Measurements from ENCODE around the gene SLC66A2.

The SLC66A2 gene

DNA sequence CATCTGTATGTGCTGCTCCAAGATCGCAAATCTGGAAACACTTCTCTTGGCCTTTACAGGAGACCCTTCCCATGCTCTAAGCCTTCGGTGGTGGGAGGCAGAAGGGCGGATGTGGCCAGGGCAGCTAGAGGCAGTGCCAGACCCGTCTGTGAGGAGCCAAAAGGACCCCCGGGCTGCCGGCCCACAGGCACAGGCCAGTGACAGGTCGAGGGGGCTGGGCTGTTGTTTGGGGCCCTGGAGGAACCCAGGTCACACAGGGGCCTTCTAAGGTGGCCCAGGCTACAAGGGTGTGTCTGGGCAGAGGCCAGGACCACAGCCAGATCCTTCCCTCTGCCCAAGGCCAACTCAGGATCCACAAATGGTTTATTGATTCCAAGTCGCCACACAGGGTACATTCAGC, 49.4 kb downstream of the SLC66A2 start:
- no peak for DNase-seq (ENCODE audit: low spot score)

- no peak for DNase-seq (ENCODE audit: low spot score)
Measured at GRCh38 chr18:79901665-79902064, 49.8 kb downstream of the SLC66A2 start.

DNA sequence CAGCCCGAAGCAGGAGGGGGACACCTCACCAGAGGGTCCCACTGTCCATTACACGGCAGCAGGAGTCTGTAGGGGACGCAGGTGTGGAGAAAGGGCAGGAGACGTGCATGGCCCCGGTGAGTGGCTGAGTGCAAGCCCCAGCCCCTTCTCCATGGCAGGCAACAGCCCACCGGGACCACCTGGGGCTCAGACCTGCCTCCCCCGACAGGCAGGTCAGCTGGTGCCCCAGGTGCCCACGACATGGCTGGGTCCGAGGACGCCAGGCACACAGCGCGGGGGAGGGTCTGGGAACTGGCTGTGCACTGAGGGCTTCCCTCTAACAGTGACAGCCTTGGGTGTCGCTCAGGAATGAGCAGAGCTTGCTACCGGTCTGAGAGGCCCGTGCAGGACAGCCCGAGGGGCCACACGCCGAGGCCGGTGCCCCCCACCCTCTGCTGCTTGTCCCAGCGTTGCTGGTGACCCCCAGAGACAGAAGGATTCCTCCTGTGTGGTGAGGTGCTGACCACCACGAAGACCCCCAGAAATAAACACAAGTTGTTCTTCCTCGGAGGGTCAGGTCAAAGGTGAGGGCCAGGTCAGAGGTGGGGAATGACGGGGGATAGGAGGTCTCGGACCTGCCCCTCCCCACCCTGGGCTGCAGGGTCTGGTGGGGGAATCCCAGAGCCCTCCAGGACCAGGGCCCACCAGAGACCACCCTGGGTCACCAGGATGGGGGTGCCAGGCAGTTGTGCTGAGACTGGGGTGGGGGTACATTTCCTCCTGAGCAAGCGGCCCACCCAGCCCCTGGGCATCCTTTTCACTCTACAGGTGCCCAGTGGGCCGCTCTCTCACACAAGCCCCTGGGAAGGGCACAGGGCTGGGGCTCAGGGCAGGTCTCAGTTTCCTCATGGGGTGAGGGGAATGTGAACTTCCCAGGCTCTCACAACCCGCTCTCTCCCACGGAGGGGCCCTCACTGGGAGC, 50.6 kb downstream of the SLC66A2 start:
- DNase-seq (ENCODE audit: low spot score) = no peak

DNA sequence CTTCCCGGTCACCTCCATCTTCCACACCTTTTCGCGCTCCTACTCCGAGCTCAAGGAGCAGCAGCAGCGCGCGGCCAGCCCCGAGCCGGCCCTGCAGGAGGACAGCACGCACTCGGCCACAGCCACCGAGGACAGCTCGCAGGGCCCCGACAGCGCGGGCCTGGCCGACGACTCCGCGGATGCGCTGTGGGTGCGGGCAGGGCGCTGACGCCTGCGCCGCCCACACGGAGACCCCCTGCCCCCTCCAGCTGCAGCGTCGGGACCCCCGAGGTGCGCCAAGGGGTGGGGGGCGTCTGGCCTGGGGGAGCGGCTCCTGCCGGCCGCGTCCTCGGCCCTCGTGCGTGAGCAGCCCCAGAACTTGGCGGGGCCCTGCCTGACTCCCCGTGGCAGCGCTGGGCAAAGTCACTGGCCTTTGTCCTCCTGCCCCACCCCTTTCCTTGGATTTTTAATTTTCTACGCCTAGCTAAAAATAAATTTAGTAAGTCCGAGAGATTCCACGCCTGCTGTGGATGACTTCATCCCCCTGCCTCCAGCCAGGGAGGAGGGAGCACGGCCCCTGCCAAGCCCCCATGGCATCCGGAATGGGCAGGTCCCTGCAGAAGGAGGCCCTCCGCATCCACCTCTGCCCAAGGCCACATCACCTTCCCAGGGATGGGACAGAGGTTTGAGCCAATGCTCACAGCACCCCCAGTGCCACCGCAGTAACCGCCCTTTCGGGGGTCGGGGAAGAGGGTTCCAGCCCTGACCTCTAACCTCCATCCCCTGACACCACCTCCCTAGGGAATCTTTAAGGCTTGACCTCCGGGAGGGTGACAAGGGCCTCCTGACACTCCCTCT, 51.6 kb downstream of the SLC66A2 start:
- DNase-seq (ENCODE audit: low spot score) = no peak

DNA sequence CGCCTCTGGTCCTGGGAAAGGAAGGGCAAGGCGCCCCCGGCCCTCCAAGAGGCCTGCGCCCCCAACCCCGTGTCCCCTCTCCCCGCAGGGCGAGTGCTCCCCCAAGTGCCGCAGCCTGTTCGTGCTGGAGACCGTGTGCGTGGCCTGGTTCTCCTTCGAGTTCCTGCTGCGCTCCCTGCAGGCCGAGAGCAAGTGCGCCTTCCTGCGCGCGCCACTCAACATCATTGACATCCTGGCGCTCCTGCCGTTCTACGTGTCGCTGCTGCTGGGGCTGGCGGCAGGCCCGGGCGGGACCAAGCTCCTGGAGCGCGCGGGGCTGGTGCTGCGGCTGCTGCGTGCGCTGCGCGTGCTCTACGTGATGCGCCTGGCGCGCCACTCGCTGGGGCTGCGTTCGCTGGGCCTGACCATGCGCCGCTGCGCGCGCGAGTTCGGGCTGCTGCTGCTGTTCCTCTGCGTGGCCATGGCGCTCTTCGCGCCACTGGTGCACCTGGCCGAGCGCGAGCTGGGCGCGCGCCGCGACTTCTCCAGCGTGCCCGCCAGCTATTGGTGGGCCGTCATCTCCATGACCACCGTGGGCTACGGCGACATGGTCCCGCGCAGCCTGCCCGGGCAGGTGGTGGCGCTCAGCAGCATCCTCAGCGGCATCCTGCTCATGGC, 52.4 kb downstream of the SLC66A2 start:
- DNase-seq (ENCODE audit: low spot score) = no peak

DNA sequence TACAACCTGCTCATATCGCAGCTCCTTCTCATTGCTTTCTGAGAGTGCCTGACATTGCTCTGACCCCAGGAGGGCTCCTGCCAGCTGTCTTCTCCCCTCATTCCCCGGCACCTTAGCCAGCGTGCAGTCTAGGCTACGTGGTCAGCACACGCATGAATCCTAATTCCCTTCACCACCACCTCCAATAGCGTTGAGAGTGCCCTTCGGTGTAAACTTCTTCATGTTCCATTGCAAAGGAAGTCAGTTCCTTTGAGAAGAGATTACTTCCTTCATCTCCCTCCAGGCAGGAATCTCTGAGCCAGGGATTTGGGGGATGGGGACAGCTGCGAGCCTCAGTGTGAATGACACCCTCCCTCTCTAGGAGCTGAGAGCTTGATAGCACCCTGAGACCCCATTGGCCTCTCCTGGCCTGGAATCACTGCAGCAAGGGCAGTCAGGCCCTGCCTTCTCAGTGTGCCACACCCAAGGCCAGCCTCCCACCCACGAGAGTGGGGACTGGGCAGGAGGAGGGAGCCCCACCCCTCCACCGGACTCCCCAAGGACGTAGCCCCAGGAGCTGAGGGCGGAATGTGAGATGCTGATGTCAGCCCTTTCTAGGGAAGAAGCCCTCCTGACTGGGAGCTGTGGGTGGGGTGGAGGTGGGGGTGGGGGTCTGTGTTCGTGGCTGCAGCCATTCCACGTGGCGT, 53.4 kb downstream of the SLC66A2 start:
- no peak for DNase-seq (ENCODE audit: low spot score)

- no peak for DNase-seq (ENCODE audit: low spot score)
Measured at GRCh38 chr18:79896738-79897137, 54.7 kb downstream of the SLC66A2 start.

GRCh38 chr18:79890674-79891073, 60.8 kb downstream of the SLC66A2 start:
- DNase-seq (ENCODE audit: low spot score) = no peak

GRCh38 chr18:79889569-79889968, 61.9 kb downstream of the SLC66A2 start:
- DNase-seq (ENCODE audit: low spot score) = no peak

- DNase-seq (ENCODE audit: low spot score) = no peak
Measured at GRCh38 chr18:79888016-79888415, 63.4 kb downstream of the SLC66A2 start.

GRCh38 chr18:79887181-79888000, 64.1 kb downstream of the SLC66A2 start:
- no peak for DNase-seq (ENCODE audit: low spot score)

DNA sequence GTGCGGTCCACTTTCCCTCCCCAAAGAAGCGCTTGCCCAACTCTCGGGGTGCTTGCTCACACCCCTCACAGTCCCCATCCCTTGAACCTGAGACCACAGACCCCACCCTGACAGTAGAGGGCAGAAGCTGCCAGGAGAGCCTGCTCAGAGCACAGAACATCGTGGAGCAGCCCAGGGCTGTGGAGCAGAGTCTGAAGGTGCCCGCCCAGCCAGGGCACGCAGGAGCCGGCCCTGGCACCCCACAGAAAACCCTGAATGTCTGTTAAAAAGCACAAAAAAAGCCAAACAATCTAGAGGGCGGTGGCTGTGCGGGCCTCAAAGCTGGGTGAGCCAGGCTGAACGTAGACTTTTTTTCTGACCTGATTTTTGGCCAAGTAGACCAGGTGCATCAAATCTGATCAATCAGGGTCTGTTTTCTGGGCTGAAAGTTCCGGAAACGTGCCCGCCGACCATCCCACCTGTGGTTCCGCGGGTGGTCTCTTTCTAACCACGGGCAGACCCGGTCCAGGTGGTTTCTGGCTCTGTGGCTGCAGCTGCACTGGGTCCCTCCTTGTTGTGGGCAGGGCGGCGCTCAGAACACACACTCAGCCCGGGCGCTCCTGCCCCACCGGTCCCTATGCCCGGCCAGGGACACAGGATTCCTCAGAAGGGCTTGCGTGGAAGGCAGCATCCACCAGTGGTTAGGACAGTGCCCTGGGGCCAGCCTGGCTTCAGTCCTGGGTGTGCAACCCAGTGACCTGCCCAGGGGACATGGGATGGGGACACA, 66.3 kb downstream of the SLC66A2 start:
- no peak for DNase-seq (ENCODE audit: low spot score)

DNA sequence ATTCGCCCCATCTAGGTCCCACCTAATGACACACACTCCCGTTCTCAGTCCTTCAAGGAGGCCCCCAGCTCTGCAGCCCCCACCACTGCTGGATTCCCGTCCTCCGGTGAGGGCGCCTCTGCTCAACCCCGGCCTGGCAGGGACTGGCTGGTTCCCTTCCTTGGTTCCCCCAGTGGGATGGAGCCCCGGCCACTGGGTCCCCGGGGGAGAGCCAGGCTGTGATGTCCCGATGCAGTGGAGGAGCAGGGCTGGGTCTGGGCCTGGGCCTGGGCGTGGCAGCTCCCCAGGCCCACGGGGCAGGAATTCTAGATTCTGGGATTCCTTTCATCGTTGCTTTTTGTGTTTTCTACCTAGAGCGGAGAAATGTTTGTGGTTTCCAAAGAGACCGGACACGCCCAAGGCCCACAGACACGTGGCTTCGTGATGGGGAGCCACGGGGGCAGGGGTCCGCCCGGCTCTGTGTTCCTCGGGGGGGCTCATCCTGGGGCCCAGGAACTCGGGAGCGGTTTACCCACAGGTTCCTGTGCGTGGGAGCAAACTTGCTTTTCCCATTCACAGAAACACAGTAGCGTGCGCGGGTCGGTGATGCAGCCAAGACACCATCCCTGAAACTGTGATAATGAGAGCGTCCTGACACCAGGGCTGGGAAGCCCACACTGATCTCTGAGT, 67.0 kb downstream of the SLC66A2 start:
- DNase-seq (ENCODE audit: low spot score) = no peak

DNA sequence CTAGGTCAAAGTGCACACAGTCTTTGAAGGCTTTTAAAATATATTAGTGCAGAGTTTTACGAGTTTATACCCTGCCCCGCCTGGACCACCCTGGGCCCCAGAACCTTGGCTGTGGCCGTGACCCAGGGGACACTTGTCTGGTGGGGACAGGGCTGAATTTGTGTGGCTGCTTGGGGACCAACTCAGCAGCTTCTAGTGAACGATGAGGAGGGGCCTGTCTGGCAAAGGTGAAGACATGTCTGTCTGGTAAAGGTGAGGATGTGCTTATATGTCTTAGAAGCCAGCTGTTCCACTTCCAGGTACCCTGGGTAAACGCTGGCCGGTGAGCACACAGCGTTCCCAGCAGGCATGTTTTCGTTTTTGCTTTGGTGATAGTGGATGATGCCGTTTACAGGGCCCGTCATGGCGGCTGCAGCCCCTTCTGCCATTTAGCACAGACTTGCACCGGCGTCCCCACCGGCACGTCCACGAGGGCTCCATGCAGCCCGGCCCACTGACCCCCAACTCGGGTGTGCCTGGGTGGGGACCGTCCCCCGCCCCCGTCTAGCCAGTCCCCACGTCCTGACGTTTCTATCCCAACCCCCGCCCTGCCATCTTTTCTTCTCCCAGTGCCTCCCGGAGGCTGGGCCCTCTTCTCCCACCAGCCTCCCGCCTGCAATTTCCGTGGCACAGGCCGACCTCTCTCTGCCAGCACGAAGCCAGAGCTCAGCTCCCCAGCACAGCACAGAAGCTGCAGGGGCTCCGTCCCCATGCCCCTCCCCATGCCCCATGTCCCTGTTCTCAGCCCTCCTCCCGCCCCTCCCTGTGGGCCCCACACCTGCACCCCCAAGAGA, 67.8 kb downstream of the SLC66A2 start:
- no peak for DNase-seq (ENCODE audit: low spot score)

DNA sequence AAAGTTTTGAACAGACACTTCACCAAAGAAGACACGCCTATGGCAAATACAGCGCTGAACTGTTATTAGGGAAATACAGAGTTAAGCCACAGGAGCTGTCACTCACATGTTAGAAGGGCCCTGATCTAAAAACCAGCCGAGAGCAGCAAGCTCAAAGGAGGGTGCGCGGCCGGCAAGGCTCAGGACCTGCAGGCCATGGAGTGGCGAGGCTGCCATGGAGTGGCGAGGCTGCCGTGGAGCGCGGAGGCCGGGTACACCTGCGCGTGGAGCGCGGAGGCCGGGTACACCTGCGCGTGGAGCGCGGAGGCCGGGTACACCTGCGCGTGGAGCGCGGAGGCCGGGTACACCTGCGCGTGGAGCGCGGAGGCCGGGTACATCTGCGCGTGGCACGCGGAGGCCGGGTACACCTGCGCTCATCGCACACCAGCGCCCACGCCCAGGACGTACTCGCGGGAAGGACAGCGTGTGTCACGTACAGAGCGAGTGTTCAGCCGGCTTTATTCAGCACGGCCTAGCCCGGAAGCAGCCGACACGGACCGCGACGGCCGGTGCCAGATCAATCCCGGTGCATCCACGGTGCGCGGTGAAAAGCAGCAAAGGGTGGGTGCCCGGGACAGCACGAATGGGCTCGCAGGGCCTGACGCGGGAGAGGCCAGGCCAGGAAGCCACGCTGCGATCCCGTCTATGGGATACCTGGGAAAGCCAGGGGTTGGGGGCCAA, 68.8 kb downstream of the SLC66A2 start:
- no peak for DNase-seq (ENCODE audit: low spot score)

DNA sequence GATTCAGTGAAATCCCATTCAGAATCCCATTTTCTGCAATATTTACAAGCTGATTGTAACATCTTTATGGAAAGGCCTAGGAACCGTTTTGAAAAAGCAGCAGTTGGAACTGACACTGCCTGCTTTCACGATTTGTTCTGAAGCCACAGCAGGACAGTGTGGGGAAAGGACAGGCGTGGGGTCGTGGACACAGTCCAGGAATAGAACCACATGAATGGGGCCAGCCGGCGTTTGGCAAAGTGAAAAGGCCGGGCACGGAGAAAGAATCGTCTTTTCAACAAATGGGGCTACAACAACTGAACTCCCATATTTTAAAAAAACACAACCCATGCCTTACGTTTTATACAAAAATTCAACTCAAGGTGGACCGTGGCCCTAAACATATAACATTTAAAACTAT, 69.8 kb downstream of the SLC66A2 start:
- no peak for DNase-seq (ENCODE audit: low spot score)

DNA sequence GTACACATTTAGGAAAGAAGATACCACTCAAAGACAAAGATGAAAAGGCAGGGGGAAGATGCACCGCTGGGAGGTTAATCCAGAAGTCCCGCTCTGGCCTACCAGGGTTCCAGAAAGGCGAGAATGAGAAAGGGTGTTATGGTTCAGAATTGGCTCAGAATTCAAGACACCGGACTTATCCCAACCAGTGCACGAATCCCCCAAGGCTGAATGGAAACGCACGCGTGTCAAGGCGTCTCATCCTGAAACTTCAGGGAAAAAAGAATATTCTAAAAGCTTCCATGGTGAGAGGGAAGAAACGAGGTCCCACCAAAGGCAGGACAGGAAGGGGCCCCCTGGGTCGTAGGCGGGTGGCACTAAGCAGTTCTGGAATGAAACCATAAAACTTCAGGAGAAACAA, 71.9 kb downstream of the SLC66A2 start:
- no peak for DNase-seq (ENCODE audit: low spot score)

GRCh38 chr18:79878741-79879378, 72.6 kb downstream of the SLC66A2 start:
- DNase-seq (ENCODE audit: low spot score) = no peak

All from CD4-positive, alpha-beta T cell treated with Interleukin-2 at 100 ng/mL for 4 hours (primary cell).